K562 (cell line): Measurements from ENCODE around the gene SLC25A21. TPM values are rescaled to one million over a fixed set of nuclear protein-coding genes. Genes with fewer than 3 reads are reported as not detected.

Experiments
- ATAC-seq: fragments of 200-7000 bp; cut with Tn5 transposase; 3 replicates; pipeline ENCODE4 v1.9.1; 2020; ENCODE audit warnings: moderate library complexity
- BruUV-seq: library from RNA; stranded (reverse); fragments of 400-500 nt; replicated peaks from 2 replicates; lab custom pipeline; 2021; lab: Mats Ljungman, UMichigan
- CTCF ChIA-PET: fragments of 300-600 bp; formaldehyde crosslinking; extraction: SDS; loops from one replicate; lab custom pipeline; 2021; ENCODE audit warnings: low intra/inter-chr PET ratio; lab: Yijun Ruan, JAX
- POLR2A ChIA-PET: fragments of 300-600, 350-650 bp; sonication (Branson Sonifier 250); formaldehyde crosslinking; extraction: SDS; loops from one replicate; lab custom pipeline; 2021; ENCODE audit warnings: antibody characterized with exemption, inconsistent platforms; lab: Yijun Ruan, JAX
- DNase-seq, 4 experiments: peaks; one replicate each; pipeline versions ENCODE4 v3.0.0 to v3.0.0-alpha.2; 2011 to 2018; ENCODE audit warnings: low spot score in 3 of 4, mixed read lengths in 3 of 4; ENCODE audit errors: extremely low read depth in 1 of 4
- FAIRE-seq: peaks from 2 replicates; lab custom pipeline; 2011; peaks lifted over from hg19 to GRCh38; lab: Jason Lieb, UNC
- H2AFZ ChIP-seq: 2 replicates; pipeline ENCODE4 v1.6.0; 2011; ENCODE audit warnings: low read depth, low read length, control low read depth, inconsistent platforms
- H3K27ac ChIP-seq: fragments of 200-600 bp; 3 replicates; pipeline ENCODE4 v1.8.0; 2011; ENCODE audit warnings: low read depth, mild to moderate bottlenecking, control low read depth, inconsistent platforms, low read length, moderate library complexity, mixed read lengths; ENCODE audit errors: extremely low read depth
- H3K27me3 ChIP-seq, 2 experiments: fragments of 300-600 bp in 1 of 2; 2 replicates in 1 of 2; 3 replicates in 1 of 2; pipeline versions ENCODE4 v1.6.0 to v1.8.0; 2011; ENCODE audit warnings: inconsistent platforms in 2 of 2, low read length in 2 of 2, mild to moderate bottlenecking in 1 of 2, mixed read lengths in 1 of 2, moderate library complexity in 1 of 2; ENCODE audit not compliant: control insufficient read depth in 2 of 2, insufficient read depth in 2 of 2
- H3K36me3 ChIP-seq: fragments of 300-600 bp; 3 replicates; pipeline ENCODE4 v1.8.0; 2011; ENCODE audit warnings: mild to moderate bottlenecking, low read length, inconsistent platforms; ENCODE audit not compliant: control insufficient read depth, insufficient read depth
- H3K4me1 ChIP-seq, 2 experiments: fragments of 200-600 bp in 1 of 2; replicated peaks in 1 of 2; 2 replicates in 1 of 2; 3 replicates in 1 of 2; pipeline versions ENCODE4 v1.5.1 to v1.8.0; 2011; ENCODE audit warnings: inconsistent platforms in 2 of 2, low read length in 2 of 2, mild to moderate bottlenecking in 1 of 2, mixed read lengths in 1 of 2, moderate library complexity in 1 of 2; ENCODE audit not compliant: control insufficient read depth in 2 of 2, insufficient read depth in 2 of 2
- H3K4me2 ChIP-seq: 2 replicates; pipeline ENCODE4 v1.6.1; 2011; ENCODE audit warnings: low read length, control low read depth, inconsistent platforms, mixed read lengths; ENCODE audit not compliant: insufficient read depth
- H3K4me3 ChIP-seq: fragments of 200-600 bp; sonication (generic), shearing (Covaris generic); 2 replicates; pipeline ENCODE4 v1.5.1; 2016; ENCODE audit warnings: control low read depth, inconsistent platforms
- H3K79me2 ChIP-seq: fragments of 200-600 bp; 3 replicates; pipeline ENCODE4 v1.8.0; 2011; ENCODE audit warnings: low read length, inconsistent platforms; ENCODE audit not compliant: control insufficient read depth, insufficient read depth
- H3K9ac ChIP-seq, 2 experiments: 2 replicates each; pipeline versions ENCODE4 v1.6.0 to v1.6.1; 2011; ENCODE audit warnings: low read depth in 2 of 2, low read length in 2 of 2, control low read depth in 1 of 2, inconsistent platforms in 1 of 2, mild to moderate bottlenecking in 1 of 2, mixed read lengths in 1 of 2; ENCODE audit not compliant: insufficient read depth in 1 of 2
- H3K9me1 ChIP-seq: one replicate; pipeline ENCODE4 v1.6.0; 2011; ENCODE audit warnings: inconsistent platforms, mild to moderate bottlenecking, low read length, moderate library complexity; ENCODE audit not compliant: control insufficient read depth, insufficient read depth
- H3K9me3 ChIP-seq: replicated peaks from 2 replicates; pipeline ENCODE4 v1.5.1; 2011; ENCODE audit warnings: low read depth, low read length, inconsistent platforms; ENCODE audit not compliant: control insufficient read depth, insufficient read depth
- H4K20me1 ChIP-seq: replicated peaks from 2 replicates; pipeline ENCODE4 v1.6.1; 2011; ENCODE audit warnings: low read length, inconsistent platforms, mixed read lengths; ENCODE audit not compliant: control insufficient read depth, insufficient read depth
- ADNP ChIP-seq: fragments of 200-800 bp; sonication (Bioruptor generic); IDR thresholded peaks from 2 replicates; pipeline ENCODE4 v1.6.1; 2016; ENCODE audit warnings: missing genetic modification characterization, missing compliant biosample characterization
- ARID1B ChIP-seq: fragments of 450-650 bp; IDR thresholded peaks from 2 replicates; pipeline ENCODE4 v1.6.1; 2016; ENCODE audit warnings: antibody characterized with exemption, mild to moderate bottlenecking, inconsistent platforms
- BCOR ChIP-seq: fragments of 450-650 bp; IDR thresholded peaks from 2 replicates; pipeline ENCODE4 v1.6.1; 2016
- CCAR2 ChIP-seq: fragments of 200-400 bp; formaldehyde crosslinking; IDR thresholded peaks from 2 replicates; pipeline ENCODE4 v1.6.1; 2017; ENCODE audit warnings: mild to moderate bottlenecking, low read depth, low read length
- FOSL1 ChIP-seq: fragments of 200-800 bp; sonication (Bioruptor generic); conservative IDR thresholded peaks from 2 replicates; pipeline ENCODE4 v1.6.1; 2016; ENCODE audit warnings: missing genetic modification characterization, missing compliant biosample characterization
- FOXA3 ChIP-seq, 2 experiments: fragments of 450-650 bp in 1 of 2; sonication (generic) in 1 of 2; formaldehyde crosslinking; IDR thresholded peaks in 1 of 2; conservative IDR thresholded peaks in 1 of 2; 2 replicates each; pipeline versions ENCODE4 v1.4.0 to v1.8.0; 2020 to 2022; ENCODE audit warnings: mild to moderate bottlenecking in 2 of 2, missing genetic modification reagents in 1 of 2
- MAZ ChIP-seq, 2 experiments: fragments of 450-650 bp in 1 of 2; sonication (generic) in 1 of 2; formaldehyde crosslinking; IDR thresholded peaks in 1 of 2; conservative IDR thresholded peaks in 1 of 2; 2 replicates each; pipeline versions ENCODE4 v1.4.0 to v1.5.0; 2020; ENCODE audit warnings: mild to moderate bottlenecking in 1 of 2, missing genetic modification reagents in 1 of 2
- MCM7 ChIP-seq, 2 experiments: fragments of 450-650 bp; IDR thresholded peaks; 2 replicates each; pipeline ENCODE4 v1.6.1; 2016 to 2018
- NFE2 ChIP-seq: IDR thresholded peaks from 2 replicates; pipeline ENCODE4 v1.6.1; 2014; ENCODE audit warnings: antibody characterized with exemption, low read depth
- PHF20 ChIP-seq: fragments of 450-650 bp; IDR thresholded peaks from 2 replicates; pipeline ENCODE4 v1.6.1; 2018; ENCODE audit not compliant: partially characterized antibody
- RBM34 ChIP-seq: fragments of 200-400 bp; formaldehyde crosslinking; IDR thresholded peaks from 2 replicates; pipeline ENCODE4 v1.6.1; 2018; ENCODE audit warnings: low read length, borderline replicate concordance; ENCODE audit not compliant: insufficient read depth
- SMARCA4 ChIP-seq: fragments of 450-650 bp; IDR thresholded peaks from 2 replicates; pipeline ENCODE4 v1.6.1; 2016
- SMARCC2 ChIP-seq: fragments of 450-650 bp; IDR thresholded peaks from 2 replicates; pipeline ENCODE4 v1.6.1; 2017; ENCODE audit warnings: antibody characterized with exemption, moderate library complexity, mild to moderate bottlenecking, low read depth
- THAP12 ChIP-seq: fragments of 250-450 bp; sonication (Bioruptor Pico); IDR thresholded peaks from 2 replicates; pipeline ENCODE4 v1.9.0; 2021; ENCODE audit warnings: mild to moderate bottlenecking, inconsistent platforms
- ZBED1 ChIP-seq: IDR thresholded peaks from 2 replicates; pipeline ENCODE4 v1.6.1; 2014
- ZNF217 ChIP-seq: sonication (generic); formaldehyde crosslinking; IDR thresholded peaks from 2 replicates; pipeline ENCODE4 v1.8.0; 2022; ENCODE audit warnings: mild to moderate bottlenecking, missing genetic modification reagents
- ZNF24 ChIP-seq: fragments of 450-650 bp; IDR thresholded peaks from 2 replicates; pipeline ENCODE4 v1.6.1; 2016
- ZNF431 ChIP-seq: sonication (generic); formaldehyde crosslinking; IDR thresholded peaks from 2 replicates; pipeline ENCODE4 v1.8.0; 2022; ENCODE audit warnings: mild to moderate bottlenecking, missing genetic modification reagents
- ZNF695 ChIP-seq: fragments of 450-650 bp; formaldehyde crosslinking; IDR thresholded peaks from 2 replicates; pipeline ENCODE4 v1.4.0; 2020; ENCODE audit warnings: mild to moderate bottlenecking, moderate library complexity
- WGBS: fragments of 100-300 bp; shearing (Covaris generic); methylation state at CpG from one replicate; pipeline ENCODE4 v1.1.6; 2016; ENCODE audit warnings: low coverage, mixed read lengths; ENCODE audit not compliant: insufficient coverage; ENCODE audit errors: missing lambda C conversion rate; 5-methylcytosine and 5-hydroxymethylcytosine counted together
- in situ Hi-C: fragments of 300-500 bp; cut with MboI; formaldehyde crosslinking; loops from 4 replicates; pipeline ENCODE4 v1.15.0; 2018; ENCODE audit warnings: inconsistent platforms, mixed read lengths
- intact Hi-C: fragments of 100-400 bp; cut with micrococcal nuclease; formaldehyde crosslinking; loops from 2 replicates; pipeline ENCODE4 v1.14.2; 2022
- polyA plus RNA-seq, 8 experiments: library from polyadenylated mRNA; depleted of rRNA in 4 of 8; stranded (reverse) in 5 of 8; unstranded in 3 of 8; fragments of >200 nt; fragmentation: Nextera tagmentation in 2 of 8; fragmentation: Illumina TruSeq in 1 of 8; extraction: Ambion mirVana in 2 of 8; extraction: Trizol in 1 of 8; gene quantifications; 2 replicates each; pipeline versions ENCODE4 v1.2.1 to v1.2.3, GENCODE V29; 2011 to 2014; ENCODE audit warnings: inconsistent platforms in 1 of 8, missing spikeins in 1 of 8
- total RNA-seq, 7 experiments: library from RNA; depleted of rRNA in 6 of 7; stranded (reverse); fragments of >200 nt in 6 of 7; fragmentation: Illumina TruSeq in 2 of 7; extraction: Trizol in 2 of 7; gene quantifications; 2 replicates each; pipeline versions ENCODE4 v1.2.1 to v1.2.3, GENCODE V29; 2011 to 2021; ENCODE audit warnings: low replicate concordance in 1 of 7
- TF ChIP-seq, protein P1 (sequence below): fragments of 250-450 bp; sonication (Bioruptor Pico); IDR thresholded peaks from 2 replicates; pipeline ENCODE4 v1.8.0; 2021; ENCODE audit warnings: moderate library complexity, mild to moderate bottlenecking, inconsistent platforms
- TF ChIP-seq, protein P2 (sequence below), 2 experiments: fragments of 450-650 bp; conservative IDR thresholded peaks; 2 replicates each; pipeline ENCODE4 v1.6.1; 2017; ENCODE audit warnings: mild to moderate bottlenecking in 2 of 2, moderate library complexity in 2 of 2

The SLC25A21 gene
- total and polyA plus RNA-seq, 9 of the 15 experiments (the other 6 are each of a cell fraction or from before 2014, with no cell fraction given), result 15.2 to 46.7 (median 28.7) TPM

- H3K27ac ChIP-seq, result peak overlapping the region; percentile 59; the same call in 1 of the 3 replicates
- intact Hi-C loops (no loop called here), in situ Hi-C loops (no loop called here)
- no peaks in the 10 kb centered on the region for H3K9me1 ChIP-seq
- CTCF ChIA-PET, result no interaction called here
- BruUV-seq, result no TSS peak
- DNase-seq, result peak in 1 of 4 experiments; percentile 31
- H3K4me3 ChIP-seq, result no peak overlapping the region
- no peaks in the 10 kb centered on the region for H4K20me1 ChIP-seq
- peaks cover 47% of the 10 kb centered on the region for H3K79me2 ChIP-seq
- H3K27me3 ChIP-seq, result no peaks in the 10 kb centered on the region
- FAIRE-seq, result peak; percentile 51
- POLR2A ChIA-PET, result interaction anchor here (1.5 kb wide), 1 partner anchor 10 kb away, joined by 5 read pairs; no protein-coding TSS in a partner anchor
- ATAC-seq, result no peak
- WGBS, result 12% methylated on average over 3 of the region's 3 CpGs
- H3K9ac ChIP-seq, result no peak overlapping the region
- peak overlapping the region; percentile 70 for H3K4me2 ChIP-seq
- H3K9me3 ChIP-seq, result no peaks in the 10 kb centered on the region; the same call in 1 of the 2 replicates
- peaks cover 0 to 41% of the 10 kb centered on the region in 2 experiments; a peak in 2 of 5 replicates for H3K4me1 ChIP-seq
- H3K36me3 ChIP-seq, result no peaks in the 10 kb centered on the region
- H2AFZ ChIP-seq, result peak overlapping the region; percentile 35; the same call in 1 of the 2 replicates
- no peak for TF ChIP-seq THAP12 (CRISPR knock-in tag)
- TF ChIP-seq ZNF431 (CRISPR knock-in tag), result no peak
- TF ChIP-seq MCM7 (IDR thresholded peaks at IDR 0.05), result no peak
- no peak for TF ChIP-seq RBM34
- no peak for TF ChIP-seq ZNF695 (CRISPR knock-in tag)
- TF ChIP-seq ZBED1, result no peak
- TF ChIP-seq CCAR2, result no peak
- TF ChIP-seq, protein P1, sequence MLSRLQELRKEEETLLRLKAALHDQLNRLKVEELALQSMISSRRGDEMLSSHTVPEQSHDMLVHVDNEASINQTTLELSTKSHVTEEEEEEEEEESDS, result no peak
- TF ChIP-seq NFE2, result no peak
- peak; percentile 86 for TF ChIP-seq ARID1B
- peak in 1 of 2 experiments; percentile 58; a peak in 2 of 4 replicates for TF ChIP-seq FOXA3 (CRISPR knock-in tag; conservative IDR thresholded peaks at IDR 0.05 in 1 of 2, IDR thresholded peaks at IDR 0.05 in 1 of 2)
- peak; percentile 81 for TF ChIP-seq SMARCA4
- peak; percentile 46; the same call in 1 of the 2 replicates for TF ChIP-seq FOSL1 (tag)
- TF ChIP-seq MAZ (CRISPR knock-in tag; conservative IDR thresholded peaks at IDR 0.05 in 1 of 2, IDR thresholded peaks at IDR 0.05 in 1 of 2), result no peak
- no peak for TF ChIP-seq ZNF217 (CRISPR knock-in tag)
- no peak for TF ChIP-seq BCOR
- TF ChIP-seq PHF20, result no peak
- 0 out of 2 replicates have a peak, but pooled peaks have one; percentile 32 for TF ChIP-seq SMARCC2
- TF ChIP-seq, protein P2, sequence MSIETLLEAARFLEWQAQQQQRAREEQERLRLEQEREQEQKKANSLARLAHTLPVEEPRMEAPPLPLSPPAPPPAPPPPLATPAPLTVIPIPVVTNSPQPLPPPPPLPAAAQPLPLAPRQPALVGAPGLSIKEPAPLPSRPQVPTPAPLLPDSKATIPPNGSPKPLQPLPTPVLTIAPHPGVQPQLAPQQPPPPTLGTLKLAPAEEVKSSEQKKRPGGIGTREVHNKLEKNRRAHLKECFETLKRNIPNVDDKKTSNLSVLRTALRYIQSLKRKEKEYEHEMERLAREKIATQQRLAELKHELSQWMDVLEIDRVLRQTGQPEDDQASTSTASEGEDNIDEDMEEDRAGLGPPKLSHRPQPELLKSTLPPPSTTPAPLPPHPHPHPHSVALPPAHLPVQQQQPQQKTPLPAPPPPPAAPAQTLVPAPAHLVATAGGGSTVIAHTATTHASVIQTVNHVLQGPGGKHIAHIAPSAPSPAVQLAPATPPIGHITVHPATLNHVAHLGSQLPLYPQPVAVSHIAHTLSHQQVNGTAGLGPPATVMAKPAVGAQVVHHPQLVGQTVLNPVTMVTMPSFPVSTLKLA (conservative IDR thresholded peaks at IDR 0.05), result 0 out of 4 replicates have a peak, but pooled peaks of 1 of the 2 experiments have one; percentile 21
- TF ChIP-seq ADNP (tag), result no peak
- no peak for TF ChIP-seq ZNF24
Measured at GRCh38 chr14:37087520-37087919, 84.9 kb downstream of the SLC25A21 start.
